Urinary bladder (tissue), 4 donors: Measurements from ENCODE around the gene RCAN3. TPM values are rescaled to one million over a fixed set of nuclear protein-coding genes. Genes with fewer than 3 reads are reported as not detected.

Source experiments
- DNase-seq: peaks from one replicate; pipeline ENCODE4 v3.0.0-alpha.2; 2015; ENCODE audit errors: extremely low spot score
- H3K27ac ChIP-seq: one replicate; pipeline ENCODE4 v1.5.1; 2013; ENCODE audit warnings: low read depth, mild to moderate bottlenecking, moderate library complexity
- H3K36me3 ChIP-seq: one replicate; pipeline ENCODE4 v1.6.1; 2013; ENCODE audit warnings: mild to moderate bottlenecking, moderate library complexity; ENCODE audit not compliant: insufficient read depth
- H3K4me1 ChIP-seq: one replicate; pipeline ENCODE4 v1.6.1; 2013; ENCODE audit warnings: mild to moderate bottlenecking, moderate library complexity; ENCODE audit not compliant: insufficient read depth
- H3K4me3 ChIP-seq: one replicate; pipeline ENCODE4 v1.5.1; 2013; ENCODE audit warnings: low read depth, low read length
- WGBS: extraction: QIAGEN DNeasy Blood & Tissue Kit; methylation state at CpG from one replicate; pipeline ENCODE4 v1.1.7; 2013; 5-methylcytosine and 5-hydroxymethylcytosine counted together
- polyA plus RNA-seq: library from polyadenylated mRNA; stranded (reverse); fragments of 200-250 nt; gene quantifications from one replicate; pipeline ENCODE4 v1.2.3, GENCODE V29; 2013
- total RNA-seq: library from RNA; depleted of rRNA; stranded (reverse); fragments of >200 nt; gene quantifications from one replicate; pipeline ENCODE4 v1.2.3, GENCODE V29; 2014
- donor health status: healthy with polysubstance abuse.
- donor health status: healthy.

RCAN3 gene
- total and polyA plus RNA-seq, 2 donors = 2.6 to 8.6 TPM

DNA sequence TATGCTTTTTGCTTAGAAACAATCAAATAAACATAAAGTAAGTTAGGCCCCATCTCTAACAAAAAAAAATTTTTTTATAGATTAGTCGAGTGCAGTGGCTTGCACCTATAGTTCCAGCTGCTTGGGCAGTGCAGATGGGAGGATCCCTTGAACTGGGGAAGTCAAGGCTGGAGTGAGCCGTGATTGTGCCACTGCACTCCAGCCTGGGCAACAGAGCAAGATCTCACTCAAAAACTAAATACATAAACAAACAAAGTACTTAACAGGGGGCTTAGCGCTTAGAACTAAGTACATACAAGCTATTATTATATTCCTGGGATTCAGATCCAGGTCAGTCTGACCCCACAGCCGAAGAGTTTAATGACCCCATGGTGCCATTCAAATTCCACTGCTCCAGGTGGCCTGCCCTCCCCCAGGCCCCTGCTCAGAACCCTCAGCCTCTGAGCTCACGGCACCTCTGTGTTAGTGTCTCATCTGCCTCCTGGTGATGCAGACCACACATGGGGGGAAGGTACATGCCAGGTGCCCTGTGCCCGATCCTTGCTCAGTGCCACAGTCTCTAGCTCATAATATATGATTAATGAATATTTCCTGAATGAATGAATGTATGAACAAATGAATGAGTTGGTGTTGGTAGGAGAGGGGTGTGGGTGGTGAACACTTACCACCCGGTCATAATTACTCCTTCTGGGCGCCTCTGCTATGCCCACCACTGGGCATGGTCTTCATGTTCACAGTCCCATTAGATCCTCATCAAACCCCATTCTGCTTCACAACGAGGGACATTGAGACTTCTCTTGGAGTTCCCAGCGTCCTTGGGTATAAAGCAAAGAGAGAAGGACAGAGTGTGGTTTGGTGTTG is 67.9 kb downstream of the RCAN3 start:
- no peak for DNase-seq
- WGBS = 76% methylated on average over 10 of the region's 10 CpGs
- H3K4me3 ChIP-seq = no peak overlapping the region
- no peaks in the 10 kb centered on the region for H3K36me3 ChIP-seq
- no peaks in the 10 kb centered on the region for H3K4me1 ChIP-seq
- H3K27ac ChIP-seq = no peak overlapping the region

DNA sequence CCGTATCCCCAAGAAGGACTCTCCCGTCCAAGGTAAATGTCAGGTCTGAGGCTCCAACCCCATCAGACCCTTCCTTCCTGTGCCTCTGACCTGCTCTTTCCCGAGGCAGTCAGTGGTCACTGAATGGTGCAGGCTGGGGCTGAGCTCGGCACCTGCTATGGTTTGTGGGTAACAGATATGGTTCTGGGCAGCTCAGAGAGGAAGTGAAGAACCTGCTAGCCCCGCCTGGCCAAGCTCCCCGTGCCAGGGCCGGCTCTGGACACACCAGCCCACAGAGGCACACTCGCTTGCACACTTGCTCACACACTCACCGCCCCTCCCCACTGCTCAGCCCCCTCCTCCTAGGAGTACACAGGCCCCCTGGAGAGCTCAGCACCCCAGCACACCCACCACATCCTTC is 69.7 kb downstream of the RCAN3 start:
- no peak for DNase-seq
- no peaks in the 10 kb centered on the region for H3K36me3 ChIP-seq
- H3K4me3 ChIP-seq = no peak overlapping the region
- no peaks in the 10 kb centered on the region for H3K4me1 ChIP-seq
- WGBS = 80% methylated on average over 9 of the region's 9 CpGs
- H3K27ac ChIP-seq = no peak overlapping the region

GRCh38 chr1:24575905-24576587 is 73.4 kb downstream of the RCAN3 start:
- DNase-seq = no peak
- Histone ChIP-seq H3K4me1 (no peaks in the 10 kb centered on the region), H3K4me3 (no peak overlapping the region), H3K36me3 (no peaks in the 10 kb centered on the region), H3K27ac (no peak overlapping the region)
- WGBS = 53% methylated on average over 14 of the region's 14 CpGs

GRCh38 chr1:24578846-24579245 is 76.2 kb downstream of the RCAN3 start:
- 82% methylated on average over 7 of the region's 7 CpGs for WGBS
- Histone ChIP-seq H3K4me1 (no peaks in the 10 kb centered on the region), H3K36me3 (no peaks in the 10 kb centered on the region), H3K4me3 (no peak overlapping the region), H3K27ac (no peak overlapping the region)
- DNase-seq = no peak

- H3K4me1 ChIP-seq = no peaks in the 10 kb centered on the region
- DNase-seq = no peak
- 80% methylated on average over 10 of the region's 10 CpGs for WGBS
Observed at GRCh38 chr1:24580756-24581155, 78.1 kb downstream of the RCAN3 start.

GRCh38 chr1:24584171-24584647 is 81.6 kb downstream of the RCAN3 start:
- Histone ChIP-seq H3K27ac (no peak overlapping the region), H3K4me3 (no peak overlapping the region), H3K36me3 (no peaks in the 10 kb centered on the region), H3K4me1 (no peaks in the 10 kb centered on the region)
- 61% methylated on average over 6 of the region's 6 CpGs for WGBS
- DNase-seq = no peak

More at GRCh38 chr1:24580756-24581155, 78.1 kb downstream of the RCAN3 start:
- no peaks in the 10 kb centered on the region for H3K36me3 ChIP-seq
- no peak overlapping the region for H3K4me3 ChIP-seq
- H3K27ac ChIP-seq = no peak overlapping the region

DNA sequence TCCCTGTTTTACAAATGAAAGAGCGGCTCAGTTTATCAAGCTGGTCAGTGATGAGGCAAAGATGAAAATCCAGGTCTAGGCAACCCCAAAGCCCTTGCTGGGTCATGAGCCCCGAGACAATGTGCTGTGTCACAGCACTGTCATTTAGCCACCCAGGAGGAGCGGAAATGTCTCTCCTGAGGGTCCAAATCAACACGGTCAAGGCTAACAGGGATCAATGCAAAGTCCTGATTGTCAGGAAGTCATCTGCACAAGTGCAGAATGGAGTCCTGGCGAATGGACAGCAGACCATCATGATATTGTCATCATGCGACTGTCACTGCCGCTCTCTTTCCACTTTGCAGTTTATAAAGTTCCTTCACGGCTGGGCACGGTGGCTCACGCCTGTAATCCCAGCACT is 83.5 kb downstream of the RCAN3 start:
- Histone ChIP-seq H3K4me3 (no peak overlapping the region), H3K36me3 (no peaks in the 10 kb centered on the region), H3K4me1 (no peaks in the 10 kb centered on the region), H3K27ac (no peak overlapping the region)
- no peak for DNase-seq
- WGBS = 80% methylated on average over 10 of the region's 10 CpGs

DNA sequence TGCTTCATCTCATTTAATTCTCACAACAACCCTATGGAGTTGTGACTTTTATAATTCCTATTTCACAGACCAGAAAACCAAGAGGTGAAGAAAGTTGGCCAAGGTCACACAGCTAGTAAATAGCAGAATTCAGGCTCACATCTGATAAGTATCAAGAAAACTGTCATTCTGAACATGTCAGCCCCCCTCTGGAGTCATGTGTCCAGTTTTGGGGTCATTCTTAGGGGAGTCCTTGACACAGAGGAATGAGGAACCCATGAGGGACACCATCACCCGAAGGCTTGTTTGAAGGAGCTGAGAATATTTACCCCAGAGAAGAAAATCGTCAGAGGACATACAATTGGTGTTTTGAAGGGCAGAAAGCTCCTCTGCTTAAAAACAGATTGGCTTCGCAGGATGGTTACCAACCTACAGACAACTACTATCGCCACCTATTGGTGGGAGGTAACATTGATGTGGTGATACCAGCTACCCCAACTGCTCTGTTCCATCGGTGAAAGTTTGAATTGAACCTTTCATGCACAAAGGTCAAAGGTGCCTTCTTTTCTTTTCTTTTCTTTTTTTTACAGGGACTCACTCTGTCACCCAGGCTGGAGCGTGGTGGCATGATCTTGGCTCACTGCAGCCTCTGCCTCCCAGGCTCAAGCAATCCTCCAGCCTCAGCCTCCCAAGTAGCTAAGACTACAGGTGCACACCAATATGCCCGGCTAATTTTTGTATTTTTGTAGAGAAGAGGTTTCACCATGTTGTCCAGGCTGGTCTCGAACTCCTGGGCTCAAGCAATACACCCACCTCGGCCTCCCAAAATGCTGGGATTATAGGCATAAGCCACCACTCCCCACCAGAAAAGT is 84.6 kb downstream of the RCAN3 start:
- 36% methylated on average over 9 of the region's 9 CpGs for WGBS
- Histone ChIP-seq H3K4me3 (no peak overlapping the region), H3K27ac (no peak overlapping the region), H3K4me1 (no peaks in the 10 kb centered on the region), H3K36me3 (no peaks in the 10 kb centered on the region)
- no peak for DNase-seq

DNA sequence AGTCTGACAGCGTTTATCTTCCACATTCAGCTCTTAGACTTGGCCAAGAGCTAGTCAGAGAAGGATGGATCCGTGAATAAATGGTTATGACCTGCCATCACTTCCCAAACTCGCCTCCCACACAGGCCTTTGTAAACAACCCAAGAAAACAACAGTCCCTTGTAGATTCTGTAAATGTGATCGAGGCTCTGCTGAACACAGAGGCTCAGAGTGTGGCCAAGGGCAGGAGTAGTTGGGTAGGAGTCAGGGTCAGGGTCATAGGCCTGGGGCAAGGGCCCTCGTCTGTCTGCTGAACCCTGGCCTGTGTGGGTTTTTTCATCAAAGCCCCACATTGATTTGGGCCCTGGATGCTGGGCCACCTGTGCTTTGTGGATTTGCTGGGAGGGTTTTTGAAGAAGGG is 85.9 kb downstream of the RCAN3 start:
- no peaks in the 10 kb centered on the region for H3K4me1 ChIP-seq
- H3K4me3 ChIP-seq = no peak overlapping the region
- no peak overlapping the region for H3K27ac ChIP-seq
- DNase-seq = no peak
- 77% methylated on average over 5 of the region's 5 CpGs for WGBS
- no peaks in the 10 kb centered on the region for H3K36me3 ChIP-seq

- H3K36me3 ChIP-seq = no peaks in the 10 kb centered on the region
- DNase-seq = no peak
- no peak overlapping the region for H3K27ac ChIP-seq
Observed at GRCh38 chr1:24589200-24589599, 86.6 kb downstream of the RCAN3 start.

More at GRCh38 chr1:24589200-24589599, 86.6 kb downstream of the RCAN3 start:
- no peak overlapping the region for H3K4me3 ChIP-seq
- WGBS = 62% methylated on average over 3 of the region's 3 CpGs
- H3K4me1 ChIP-seq = no peaks in the 10 kb centered on the region

Other genes starting within 250 kb of the RCAN3 start
- gene GRHL3, start 183.5 kb upstream of the RCAN3 start, total RNA-seq = 15.1 TPM
- gene GRHL3, start 183.5 kb upstream of the RCAN3 start, polyA plus RNA-seq = 7.6 TPM
- gene STPG1, start 89.1 kb upstream of the RCAN3 start, total RNA-seq = 2.4 TPM
- 4.6 TPM for gene STPG1, start 89.1 kb upstream of the RCAN3 start, polyA plus RNA-seq
- 13.9 TPM for gene NIPAL3, start 87.0 kb upstream of the RCAN3 start, total RNA-seq
- gene NIPAL3, start 87.0 kb upstream of the RCAN3 start, polyA plus RNA-seq = 10.8 TPM
- gene NCMAP, start 53.3 kb downstream of the RCAN3 start, total RNA-seq = 0.16 TPM
- gene NCMAP, start 53.3 kb downstream of the RCAN3 start, polyA plus RNA-seq = 0.20 TPM
- 87.3 TPM for gene SRRM1, start 140.5 kb downstream of the RCAN3 start, total RNA-seq
- gene SRRM1, start 140.5 kb downstream of the RCAN3 start, polyA plus RNA-seq = 63.8 TPM
- 505 TPM for gene CLIC4, start 242.6 kb downstream of the RCAN3 start, total RNA-seq
- gene CLIC4, start 242.6 kb downstream of the RCAN3 start, polyA plus RNA-seq = 284 TPM